Panc1 (cell line): ENCODE data around the gene DST. TPM values are rescaled to one million over a fixed set of nuclear protein-coding genes. Genes with fewer than 3 reads are reported as not detected.
"Not testable (repeated sequence)": the region's sequence is repeated elsewhere in the genome, so short reads cannot be mapped to it uniquely, and the experiment has no call there.

Source experiments
- ATAC-seq: fragments of 200-7000 bp; cut with Tn5 transposase; 2 replicates; pipeline ENCODE4 v1.9.1; 2020; ENCODE audit warnings: mild to moderate bottlenecking, moderate library complexity
- BruUV-seq: library from RNA; stranded (reverse); fragments of 400-500 nt; replicated peaks from 2 replicates; lab custom pipeline; 2021; lab: Mats Ljungman, UMichigan
- CTCF ChIA-PET: fragments of 300-600 bp; sonication (Branson Sonifier 250); formaldehyde crosslinking; loops from one replicate; lab custom pipeline; 2022; ENCODE audit warnings: antibody characterized with exemption; lab: Charles Lee
- POLR2A ChIA-PET: fragments of 300-600 bp; sonication (Branson Sonifier 250); formaldehyde crosslinking; loops from one replicate; lab custom pipeline; 2022; ENCODE audit warnings: antibody characterized with exemption; lab: Charles Lee
- DNase-seq: peaks from one replicate; pipeline ENCODE4 v3.0.0-alpha.2; 2010; ENCODE audit warnings: low read depth, low spot score
- H3K27ac ChIP-seq: 2 replicates; pipeline ENCODE4 v1.5.1; 2011; ENCODE audit warnings: mild to moderate bottlenecking, low read length, inconsistent platforms
- H3K27me3 ChIP-seq: fragments of 200-500 bp; sonication (Bioruptor generic); 2 replicates; pipeline ENCODE4 v1.6.0; 2014; ENCODE audit warnings: low read length, inconsistent platforms; ENCODE audit not compliant: control insufficient read depth, insufficient read depth
- H3K36me3 ChIP-seq: fragments of 200-500 bp; sonication (Bioruptor generic); 2 replicates; pipeline ENCODE4 v1.5.1; 2014; ENCODE audit warnings: inconsistent platforms, mild to moderate bottlenecking, low read length, moderate library complexity; ENCODE audit not compliant: control insufficient read depth, insufficient read depth
- H3K4me1 ChIP-seq: 2 replicates; pipeline ENCODE4 v1.5.1; 2011; ENCODE audit warnings: inconsistent platforms, mild to moderate bottlenecking, low read length, moderate library complexity; ENCODE audit not compliant: control insufficient read depth, insufficient read depth
- H3K4me3 ChIP-seq, 2 experiments: 2 replicates each; pipeline ENCODE4 v1.5.1; 2011 to 2012; ENCODE audit warnings: low read depth in 2 of 2, low read length in 2 of 2, mild to moderate bottlenecking in 2 of 2, inconsistent platforms in 1 of 2, moderate library complexity in 1 of 2
- H3K9me3 ChIP-seq: fragments of 200-500 bp; sonication (Bioruptor generic); 2 replicates; pipeline ENCODE4 v1.5.1; 2014; ENCODE audit warnings: low read depth, mild to moderate bottlenecking, inconsistent platforms, low read length, moderate library complexity; ENCODE audit not compliant: control insufficient read depth, insufficient read depth
- POLR2AphosphoS5 ChIP-seq: IDR thresholded peaks from 2 replicates; pipeline ENCODE4 v1.6.1; 2012; ENCODE audit warnings: mild to moderate bottlenecking, low read depth, low read length, moderate library complexity
- REST ChIP-seq, 2 experiments: IDR thresholded peaks; 2 replicates each; pipeline ENCODE4 v1.6.1; 2011 to 2012; ENCODE audit warnings: low read depth in 2 of 2, control low read depth in 1 of 2, low read length in 1 of 2, mild to moderate bottlenecking in 1 of 2, moderate library complexity in 1 of 2; ENCODE audit not compliant: insufficient read depth in 1 of 2
- SIN3A ChIP-seq: IDR thresholded peaks from 2 replicates; pipeline ENCODE4 v1.6.1; 2012; ENCODE audit warnings: low read depth, mild to moderate bottlenecking, low read length, moderate library complexity, borderline replicate concordance; ENCODE audit not compliant: insufficient read depth
- TCF7L2 ChIP-seq: IDR thresholded peaks from 2 replicates; pipeline ENCODE4 v1.6.1; 2011; ENCODE audit warnings: mild to moderate bottlenecking, low read depth, low read length, inconsistent platforms
- in situ Hi-C: cut with HindIII; loops from 2 replicates; pipeline ENCODE4 v1.10.0; 2016; ENCODE audit warnings: low sequenced_read_pairs, low pct_unique_long_range_greater_than_20kb
- intact Hi-C: fragments of 100-400 bp; cut with micrococcal nuclease; formaldehyde crosslinking; loops from one replicate; pipeline ENCODE4 v1.10.0; 2022; ENCODE audit not compliant: unreplicated experiment
- total RNA-seq: library from RNA; stranded (reverse); gene quantifications from one replicate; pipeline ENCODE4 v1.2.1, GENCODE V29; 2021; ENCODE audit not compliant: unreplicated experiment
- TF ChIP-seq, protein P1 (sequence below): fragments of 450-650 bp; IDR thresholded peaks from 2 replicates; pipeline ENCODE4 v1.5.1; 2017; ENCODE audit warnings: mild to moderate bottlenecking

Gene DST
- total RNA-seq, 1 experiment from 2014 or later = 230 TPM

- Histone ChIP-seq H3K9me3 (no peaks in the 10 kb centered on the region), H3K4me3 (no peak overlapping the region), H3K4me1 (peaks cover 7% of the 10 kb centered on the region; the same call in 1 of the 2 replicates), H3K27me3 (no peaks in the 10 kb centered on the region), H3K27ac (no peak overlapping the region), H3K36me3 (no peaks in the 10 kb centered on the region)
- BruUV-seq = no TSS peak
- in situ Hi-C loops (no loop called here), intact Hi-C loops (no loop called here)
- DNase-seq = no peak
- peak; percentile 62; the same call in 1 of the 2 replicates for ATAC-seq
- TF ChIP-seq POLR2AphosphoS5 (no peak), REST (IDR thresholded peaks at IDR 0.05; ENCODE audit: insufficient read depth in 1 of 2, low read depth in 2 of 2, low read length in 1 of 2) (no peak), TCF7L2 (no peak), SIN3A (no peak)
- TF ChIP-seq, protein P1, sequence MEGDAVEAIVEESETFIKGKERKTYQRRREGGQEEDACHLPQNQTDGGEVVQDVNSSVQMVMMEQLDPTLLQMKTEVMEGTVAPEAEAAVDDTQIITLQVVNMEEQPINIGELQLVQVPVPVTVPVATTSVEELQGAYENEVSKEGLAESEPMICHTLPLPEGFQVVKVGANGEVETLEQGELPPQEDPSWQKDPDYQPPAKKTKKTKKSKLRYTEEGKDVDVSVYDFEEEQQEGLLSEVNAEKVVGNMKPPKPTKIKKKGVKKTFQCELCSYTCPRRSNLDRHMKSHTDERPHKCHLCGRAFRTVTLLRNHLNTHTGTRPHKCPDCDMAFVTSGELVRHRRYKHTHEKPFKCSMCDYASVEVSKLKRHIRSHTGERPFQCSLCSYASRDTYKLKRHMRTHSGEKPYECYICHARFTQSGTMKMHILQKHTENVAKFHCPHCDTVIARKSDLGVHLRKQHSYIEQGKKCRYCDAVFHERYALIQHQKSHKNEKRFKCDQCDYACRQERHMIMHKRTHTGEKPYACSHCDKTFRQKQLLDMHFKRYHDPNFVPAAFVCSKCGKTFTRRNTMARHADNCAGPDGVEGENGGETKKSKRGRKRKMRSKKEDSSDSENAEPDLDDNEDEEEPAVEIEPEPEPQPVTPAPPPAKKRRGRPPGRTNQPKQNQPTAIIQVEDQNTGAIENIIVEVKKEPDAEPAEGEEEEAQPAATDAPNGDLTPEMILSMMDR = no peak
- ChIA-PET POLR2A (no interaction called here), CTCF (interaction anchor here (0.9 kb wide), 1 partner anchor 46 kb away, joined by 3 read pairs; no protein-coding TSS in a partner anchor)
These were observed 21.3 kb upstream of the DST start for GRCh38 chr6:56664029-56664428.

DNA sequence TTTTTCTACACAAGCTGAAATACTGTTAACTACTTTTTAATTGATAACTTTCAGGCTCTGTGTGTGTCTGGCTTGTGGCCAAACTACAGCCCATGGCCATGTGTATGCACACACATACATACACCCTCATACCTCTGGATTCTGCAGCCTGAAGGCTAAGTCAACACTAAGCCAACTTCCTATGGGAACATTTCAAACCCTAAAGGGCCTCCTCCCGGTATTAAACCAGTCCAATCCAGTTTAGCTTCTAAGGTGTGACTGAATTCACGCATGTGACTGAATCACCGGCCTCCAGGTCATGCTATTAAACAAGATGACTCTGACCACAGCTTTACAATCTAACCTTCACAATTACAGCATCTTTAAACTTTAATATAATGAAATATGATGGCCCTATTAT, 20.7 kb upstream of the DST start:
- Histone ChIP-seq H3K4me3 (no peak overlapping the region), H3K9me3 (no peaks in the 10 kb centered on the region), H3K4me1 (peaks cover 7% of the 10 kb centered on the region; the same call in 1 of the 2 replicates), H3K27me3 (no peaks in the 10 kb centered on the region), H3K36me3 (no peaks in the 10 kb centered on the region), H3K27ac (no peak overlapping the region)
- no TSS peak for BruUV-seq
- TF ChIP-seq, protein P1 = no peak
- TF ChIP-seq POLR2AphosphoS5 = no peak
- no peak for TF ChIP-seq SIN3A
- TF ChIP-seq REST (IDR thresholded peaks at IDR 0.05; ENCODE audit: insufficient read depth in 1 of 2, low read depth in 2 of 2, low read length in 1 of 2) = no peak
- no peak for TF ChIP-seq TCF7L2
- DNase-seq (peak; percentile 86), ATAC-seq (peak; percentile 54; the same call in 1 of the 2 replicates)
- CTCF ChIA-PET = interaction anchor here (0.9 kb wide), 1 partner anchor 47 kb away, joined by 3 read pairs; no protein-coding TSS in a partner anchor
- POLR2A ChIA-PET = no interaction called here
- intact Hi-C loops = no loop called here
- in situ Hi-C loops = no loop called here

- POLR2A ChIA-PET = not testable (repeated sequence)
These were observed 18.6 kb upstream of the DST start for GRCh38 chr6:56661338-56661737.

More at GRCh38 chr6:56661338-56661737, 18.6 kb upstream of the DST start:
- H3K9me3 ChIP-seq, intact Hi-C loops, DNase-seq, H3K4me1 ChIP-seq, BruUV-seq, in situ Hi-C loops, ATAC-seq, H3K27me3 ChIP-seq, CTCF ChIA-PET, H3K27ac ChIP-seq, H3K4me3 ChIP-seq, H3K36me3 ChIP-seq: not testable (repeated sequence)
